K562 (cell line): ENCODE results near the gene PTK6. TPM values are rescaled to one million over a fixed set of nuclear protein-coding genes. Genes with fewer than 3 reads are reported as not detected.

Experiments
- FOXA3 ChIP-seq, 2 experiments: fragments of 450-650 bp in 1 of 2; sonication (generic) in 1 of 2; formaldehyde crosslinking; IDR thresholded peaks in 1 of 2; conservative IDR thresholded peaks in 1 of 2; 2 replicates each; pipeline versions ENCODE4 v1.4.0 to v1.8.0; 2020 to 2022; ENCODE audit warnings: mild to moderate bottlenecking in 2 of 2, missing genetic modification reagents in 1 of 2
- MCM7 ChIP-seq, 2 experiments: fragments of 450-650 bp; IDR thresholded peaks; 2 replicates each; pipeline ENCODE4 v1.6.1; 2016 to 2018
- NCOA1 ChIP-seq: fragments of 450-650 bp; IDR thresholded peaks from 2 replicates; pipeline ENCODE4 v1.6.1; 2016; ENCODE audit warnings: low read depth
- NELFE ChIP-seq: IDR thresholded peaks from 2 replicates; pipeline ENCODE4 v1.6.1; 2011; ENCODE audit warnings: mild to moderate bottlenecking; ENCODE audit not compliant: insufficient read depth, insufficient read length
- NONO ChIP-seq, 2 experiments: fragments of 200-400 bp in 1 of 2; fragments of 450-650 bp in 1 of 2; formaldehyde crosslinking in 1 of 2; IDR thresholded peaks; 2 replicates each; pipeline ENCODE4 v1.6.1; 2017; ENCODE audit warnings: low read depth in 2 of 2, mild to moderate bottlenecking in 2 of 2, moderate library complexity in 2 of 2, low read length in 1 of 2
- NR3C1 ChIP-seq: sonication (generic); formaldehyde crosslinking; IDR thresholded peaks from 2 replicates; pipeline ENCODE4 v1.8.1; 2022; ENCODE audit warnings: missing genetic modification reagents
- PTBP1 ChIP-seq: fragments of 200-400 bp; formaldehyde crosslinking; IDR thresholded peaks from 2 replicates; pipeline ENCODE4 v1.6.1; 2017; ENCODE audit warnings: low read depth, low read length
- RBM15 ChIP-seq: fragments of 200-400 bp; formaldehyde crosslinking; IDR thresholded peaks from 2 replicates; pipeline ENCODE4 v1.6.1; 2018; ENCODE audit warnings: mild to moderate bottlenecking, low read length, moderate library complexity; ENCODE audit not compliant: insufficient read depth
- SAFB ChIP-seq: fragments of 200-400 bp; formaldehyde crosslinking; IDR thresholded peaks from 2 replicates; pipeline ENCODE4 v1.6.1; 2017; ENCODE audit warnings: low read depth, low read length, borderline replicate concordance
- SMAD3 ChIP-seq: fragments of 450-650 bp; formaldehyde crosslinking; conservative IDR thresholded peaks from 2 replicates; pipeline ENCODE4 v1.4.0; 2020; ENCODE audit warnings: mild to moderate bottlenecking
- YY1 ChIP-seq, 3 experiments: IDR thresholded peaks; 2 replicates each; pipeline ENCODE4 v1.6.1; 2011; ENCODE audit warnings: low read length in 2 of 3, mild to moderate bottlenecking in 2 of 3, moderate library complexity in 2 of 3, borderline replicate concordance in 1 of 3, control low read depth in 1 of 3, low read depth in 1 of 3; ENCODE audit not compliant: insufficient read depth in 3 of 3, insufficient replicate concordance in 2 of 3, control insufficient read depth in 1 of 3, insufficient read length in 1 of 3; ENCODE audit errors: extremely low read depth in 1 of 3
- ZKSCAN1 ChIP-seq: fragments of 150-350 bp; IDR thresholded peaks from 2 replicates; pipeline ENCODE4 v1.6.1; 2016; ENCODE audit warnings: low read depth, low read length
- ZNF197 ChIP-seq: fragments of 200-800 bp; sonication (Bioruptor generic); IDR thresholded peaks from 2 replicates; pipeline ENCODE4 v1.6.1; 2016; ENCODE audit warnings: low read depth, missing genetic modification characterization, missing compliant biosample characterization
- polyA plus RNA-seq, 8 experiments: library from polyadenylated mRNA; depleted of rRNA in 4 of 8; stranded (reverse) in 5 of 8; unstranded in 3 of 8; fragments of >200 nt; fragmentation: Nextera tagmentation in 2 of 8; fragmentation: Illumina TruSeq in 1 of 8; extraction: Ambion mirVana in 2 of 8; extraction: Trizol in 1 of 8; gene quantifications; 2 replicates each; pipeline versions ENCODE4 v1.2.1 to v1.2.3, GENCODE V29; 2011 to 2014; ENCODE audit warnings: inconsistent platforms in 1 of 8, missing spikeins in 1 of 8
- total RNA-seq, 7 experiments: library from RNA; depleted of rRNA in 6 of 7; stranded (reverse); fragments of >200 nt in 6 of 7; fragmentation: Illumina TruSeq in 2 of 7; extraction: Trizol in 2 of 7; gene quantifications; 2 replicates each; pipeline versions ENCODE4 v1.2.1 to v1.2.3, GENCODE V29; 2011 to 2021; ENCODE audit warnings: low replicate concordance in 1 of 7
- TF ChIP-seq, protein P1 (sequence below): fragments of 450-650 bp; IDR thresholded peaks from one replicate; pipeline ENCODE4 v1.6.1; 2018; ENCODE audit warnings: mild to moderate bottlenecking, moderate library complexity; ENCODE audit not compliant: partially characterized antibody
- TF ChIP-seq, protein P2 (sequence below): fragments of 450-650 bp; formaldehyde crosslinking; IDR thresholded peaks from 2 replicates; pipeline ENCODE4 v1.4.0; 2020; ENCODE audit warnings: mild to moderate bottlenecking, moderate library complexity

PTK6 gene
- total and polyA plus RNA-seq, 9 of the 15 experiments (the other 6 are each of a cell fraction or from before 2014, with no cell fraction given), result 0.07 TPM; not detected in 8

DNA sequence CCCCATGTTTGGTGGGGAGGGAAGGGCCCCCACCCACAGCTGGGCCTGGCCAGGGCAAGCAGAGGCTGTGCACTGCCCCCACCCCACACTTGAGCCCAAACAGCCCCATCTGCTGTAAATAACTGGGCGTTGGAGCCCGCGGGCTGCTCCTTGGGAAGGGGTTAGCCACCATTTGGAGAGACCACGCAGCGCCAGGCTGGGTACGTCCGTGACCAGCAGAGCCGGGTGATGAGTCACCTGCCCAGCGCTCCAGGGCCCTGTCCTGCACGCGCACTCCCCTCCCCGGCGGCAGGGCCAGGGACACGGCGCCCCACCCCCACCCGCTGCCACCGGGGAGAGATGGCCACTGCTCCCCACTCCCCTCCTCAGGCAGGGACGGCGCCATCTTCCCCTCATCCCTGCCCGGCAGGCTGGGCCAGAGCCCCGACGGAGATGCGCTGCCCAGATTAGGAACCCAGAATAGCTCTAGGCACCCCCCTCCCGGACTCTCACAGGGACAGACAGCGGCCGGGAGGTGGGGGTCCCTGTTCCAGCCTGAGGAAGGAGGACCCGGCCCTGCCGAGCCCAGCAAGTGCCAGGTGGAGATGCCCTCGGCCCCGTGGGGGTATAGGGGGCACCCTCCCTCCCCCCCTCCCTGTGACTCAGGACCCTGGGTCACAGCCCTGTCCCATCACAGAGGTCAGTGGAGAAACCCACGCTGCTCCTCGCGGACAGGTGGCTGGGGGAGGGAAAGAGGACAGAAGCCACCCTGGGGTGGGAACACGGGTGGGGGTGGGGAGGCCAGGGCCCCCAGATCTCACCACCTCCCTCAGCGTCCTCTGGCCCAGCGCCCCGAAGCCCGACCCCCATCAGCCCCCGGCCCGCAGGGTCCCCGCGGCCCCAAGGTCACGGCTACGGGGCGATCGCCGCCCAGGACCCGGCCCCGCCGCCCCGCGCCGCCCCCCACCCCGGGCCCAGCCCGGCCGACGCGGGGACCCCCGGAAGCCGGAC, 38.9 kb downstream of the PTK6 start (continued):
- TF ChIP-seq, protein P1, sequence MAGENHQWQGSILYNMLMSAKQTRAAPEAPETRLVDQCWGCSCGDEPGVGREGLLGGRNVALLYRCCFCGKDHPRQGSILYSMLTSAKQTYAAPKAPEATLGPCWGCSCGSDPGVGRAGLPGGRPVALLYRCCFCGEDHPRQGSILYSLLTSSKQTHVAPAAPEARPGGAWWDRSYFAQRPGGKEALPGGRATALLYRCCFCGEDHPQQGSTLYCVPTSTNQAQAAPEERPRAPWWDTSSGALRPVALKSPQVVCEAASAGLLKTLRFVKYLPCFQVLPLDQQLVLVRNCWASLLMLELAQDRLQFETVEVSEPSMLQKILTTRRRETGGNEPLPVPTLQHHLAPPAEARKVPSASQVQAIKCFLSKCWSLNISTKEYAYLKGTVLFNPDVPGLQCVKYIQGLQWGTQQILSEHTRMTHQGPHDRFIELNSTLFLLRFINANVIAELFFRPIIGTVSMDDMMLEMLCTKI, result no peak
- TF ChIP-seq NONO (IDR thresholded peaks at IDR 0.05; ENCODE audit: low read depth in 2 of 2, low read length in 1 of 2) (no peak), FOXA3 (CRISPR knock-in tag; conservative IDR thresholded peaks at IDR 0.05 in 1 of 2, IDR thresholded peaks at IDR 0.05 in 1 of 2) (no peak), RBM15 (no peak), YY1 (IDR thresholded peaks at IDR 0.05; ENCODE audit: borderline replicate concordance in 1 of 3, control insufficient read depth in 1 of 3, extremely low read depth in 1 of 3, insufficient read depth in 3 of 3, insufficient read length in 1 of 3, insufficient replicate concordance in 2 of 3, low read depth in 1 of 3, low read length in 2 of 3) (peak in 1 of 3 experiments; percentile 57), NR3C1 (no peak), ZNF197 (CRISPR knock-in tag) (no peak), PTBP1 (no peak), SMAD3 (CRISPR knock-in tag) (no peak), NELFE (no peak), NCOA1 (no peak), MCM7 (IDR thresholded peaks at IDR 0.05) (no peak), SAFB (0 out of 2 replicates have a peak, but pooled peaks have one; percentile 32), ZKSCAN1 (no peak)
- TF ChIP-seq, protein P2, sequence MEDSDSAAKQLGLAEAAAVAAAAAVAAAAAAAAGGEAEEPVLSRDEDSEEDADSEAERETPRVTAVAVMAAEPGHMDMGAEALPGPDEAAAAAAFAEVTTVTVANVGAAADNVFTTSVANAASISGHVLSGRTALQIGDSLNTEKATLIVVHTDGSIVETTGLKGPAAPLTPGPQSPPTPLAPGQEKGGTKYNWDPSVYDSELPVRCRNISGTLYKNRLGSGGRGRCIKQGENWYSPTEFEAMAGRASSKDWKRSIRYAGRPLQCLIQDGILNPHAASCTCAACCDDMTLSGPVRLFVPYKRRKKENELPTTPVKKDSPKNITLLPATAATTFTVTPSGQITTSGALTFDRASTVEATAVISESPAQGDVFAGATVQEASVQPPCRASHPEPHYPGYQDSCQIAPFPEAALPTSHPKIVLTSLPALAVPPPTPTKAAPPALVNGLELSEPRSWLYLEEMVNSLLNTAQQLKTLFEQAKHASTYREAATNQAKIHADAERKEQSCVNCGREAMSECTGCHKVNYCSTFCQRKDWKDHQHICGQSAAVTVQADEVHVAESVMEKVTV (CRISPR knock-in tag), result no peak
